Head of caudate nucleus (tissue), 42 donors: ENCODE results near the gene RPLP2.
A peak's percentile ranks its signal among the peaks of the same experiment; 100 is the strongest.

Source experiments
- DNase-seq, 42 donors: peaks; one replicate each; pipeline versions ENCODE4 v3.0.0 to v3.0.0-alpha.2; 2020 to 2021; ENCODE audit warnings: mixed read lengths in 7 of 42
- intact Hi-C: fragments of 100-400 bp; cut with DNase I; formaldehyde crosslinking; loops from one replicate; pipeline ENCODE4 v1.15.0; 2022

RPLP2 gene

DNA sequence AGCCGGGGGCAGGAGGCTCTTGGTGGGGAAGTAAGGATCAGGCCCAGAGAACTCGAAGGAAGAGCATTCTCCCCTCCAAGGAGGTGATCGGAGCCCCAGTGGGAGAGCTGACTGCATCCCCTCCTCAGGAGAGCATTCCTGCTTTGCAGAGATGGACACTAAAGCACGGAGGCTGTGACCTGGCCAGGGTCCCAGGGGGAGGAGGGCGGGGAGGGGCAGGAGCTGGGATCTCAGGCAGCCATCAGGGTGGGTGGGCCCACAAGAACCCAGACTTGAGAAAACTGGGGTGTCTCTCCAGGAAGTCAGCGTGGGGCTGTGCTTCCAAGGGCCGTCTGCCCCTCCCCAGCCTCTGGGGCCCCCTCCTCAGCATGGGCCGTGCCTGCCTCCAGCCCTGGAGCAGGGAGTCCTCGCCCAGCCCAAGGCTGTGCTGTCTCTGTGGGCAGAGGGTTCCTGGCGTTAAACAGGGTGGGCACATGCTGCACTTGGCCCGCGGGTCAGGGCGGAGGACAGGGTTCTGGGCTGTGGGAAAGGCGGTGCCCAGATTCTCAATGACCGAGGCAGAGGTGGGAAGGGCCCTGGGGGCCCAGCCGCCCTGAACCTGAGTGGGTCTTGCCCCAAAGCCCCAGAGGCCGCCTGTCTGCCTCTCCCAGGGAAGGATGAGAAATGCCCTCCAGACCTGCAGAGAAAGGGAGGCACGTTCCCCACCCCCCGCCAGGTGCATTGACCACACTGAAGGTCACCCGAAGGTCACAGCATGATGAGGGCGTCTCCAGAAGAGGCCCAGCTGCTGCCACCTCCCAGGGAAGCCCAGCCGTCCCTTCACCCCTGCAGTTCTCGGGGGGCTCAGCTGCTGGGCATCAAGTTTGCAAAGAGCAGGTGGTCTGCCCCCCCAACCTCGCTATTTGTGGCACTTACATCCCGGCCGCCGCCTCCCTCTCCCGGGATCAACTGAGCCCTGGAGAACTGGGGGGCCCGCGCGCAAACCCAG lies 20.5 kb upstream of the RPLP2 start:
- intact Hi-C loops, result no loop called here
- DNase-seq, result peak in 2 of 42 donors; percentile 14 to 36

DNA sequence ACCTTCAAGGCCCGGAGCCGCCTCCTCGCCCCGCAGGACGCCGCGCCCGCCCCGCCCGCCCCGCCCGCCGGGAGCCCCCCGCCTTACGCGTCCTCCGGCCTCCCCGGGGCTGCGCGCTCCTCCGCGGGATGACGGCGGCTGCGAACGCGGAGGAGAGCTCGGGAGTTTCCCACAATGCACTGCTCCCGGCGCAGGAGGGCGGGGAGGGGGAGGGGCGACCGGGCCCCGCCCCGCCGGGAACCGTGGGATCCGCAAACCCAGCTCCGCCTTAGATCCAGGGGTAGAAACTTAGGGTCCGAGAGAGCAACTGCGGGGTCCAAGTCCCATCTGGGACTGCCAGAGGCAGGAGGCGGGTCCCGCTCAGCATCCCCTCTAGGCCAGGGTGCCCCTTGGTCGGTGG lies 19.8 kb upstream of the RPLP2 start, which contains the start of gene CEND1:
CEND1 (minus strand) TSS at position 148 of the 400 bp plus-strand sequence. CDS start 1,514 bp downstream, outside the sequence.
- intact Hi-C loops, result no loop called here

DNA sequence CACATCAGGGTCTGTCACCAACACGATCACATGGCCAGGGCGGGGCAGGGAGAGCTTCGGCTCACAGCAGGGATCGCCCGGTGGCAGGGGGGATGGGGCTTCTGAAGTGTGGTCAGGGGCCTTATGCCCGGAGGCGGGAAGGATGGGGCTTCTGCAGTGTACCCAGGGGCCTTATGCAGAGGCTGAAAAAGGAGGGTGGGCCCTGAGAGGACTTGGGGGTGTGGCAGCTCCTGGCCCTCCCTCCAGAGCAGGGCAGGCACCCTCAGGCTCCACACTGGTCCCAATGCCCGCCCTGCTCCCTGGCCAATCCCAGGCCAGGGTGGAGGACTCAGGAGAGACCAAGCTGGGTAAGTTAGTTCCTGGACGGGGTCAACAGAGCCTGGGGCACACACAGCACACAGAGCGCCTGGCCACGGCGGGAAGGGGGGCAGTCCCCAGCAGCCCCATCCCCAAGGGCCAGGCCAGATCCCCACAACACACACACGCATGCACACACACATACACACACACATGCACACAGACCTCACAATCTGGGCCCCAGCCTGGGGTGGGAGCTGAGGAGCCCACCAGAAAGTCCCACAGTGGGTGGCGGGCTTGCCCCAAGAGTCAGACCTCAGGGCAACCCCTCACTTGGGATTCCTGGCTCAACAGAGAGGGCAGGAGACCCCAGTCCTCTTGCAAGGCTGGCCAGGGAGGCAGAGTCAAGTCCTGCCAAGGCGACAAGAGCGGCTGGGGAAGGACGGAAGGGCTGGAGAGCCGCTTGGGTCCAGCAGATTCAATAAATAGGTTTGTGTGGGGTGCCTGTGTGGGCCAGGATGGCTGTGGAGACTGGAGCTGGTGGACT lies 18.8 kb upstream of the RPLP2 start:
- intact Hi-C loops, result no loop called here
- DNase-seq, result no peak

More for the DNA sequence above, 19.8 kb upstream of the RPLP2 start, which contains the start of gene CEND1:
- peak in 41 of 42 donors; percentile 62 to 93 (median 84) for DNase-seq

DNA sequence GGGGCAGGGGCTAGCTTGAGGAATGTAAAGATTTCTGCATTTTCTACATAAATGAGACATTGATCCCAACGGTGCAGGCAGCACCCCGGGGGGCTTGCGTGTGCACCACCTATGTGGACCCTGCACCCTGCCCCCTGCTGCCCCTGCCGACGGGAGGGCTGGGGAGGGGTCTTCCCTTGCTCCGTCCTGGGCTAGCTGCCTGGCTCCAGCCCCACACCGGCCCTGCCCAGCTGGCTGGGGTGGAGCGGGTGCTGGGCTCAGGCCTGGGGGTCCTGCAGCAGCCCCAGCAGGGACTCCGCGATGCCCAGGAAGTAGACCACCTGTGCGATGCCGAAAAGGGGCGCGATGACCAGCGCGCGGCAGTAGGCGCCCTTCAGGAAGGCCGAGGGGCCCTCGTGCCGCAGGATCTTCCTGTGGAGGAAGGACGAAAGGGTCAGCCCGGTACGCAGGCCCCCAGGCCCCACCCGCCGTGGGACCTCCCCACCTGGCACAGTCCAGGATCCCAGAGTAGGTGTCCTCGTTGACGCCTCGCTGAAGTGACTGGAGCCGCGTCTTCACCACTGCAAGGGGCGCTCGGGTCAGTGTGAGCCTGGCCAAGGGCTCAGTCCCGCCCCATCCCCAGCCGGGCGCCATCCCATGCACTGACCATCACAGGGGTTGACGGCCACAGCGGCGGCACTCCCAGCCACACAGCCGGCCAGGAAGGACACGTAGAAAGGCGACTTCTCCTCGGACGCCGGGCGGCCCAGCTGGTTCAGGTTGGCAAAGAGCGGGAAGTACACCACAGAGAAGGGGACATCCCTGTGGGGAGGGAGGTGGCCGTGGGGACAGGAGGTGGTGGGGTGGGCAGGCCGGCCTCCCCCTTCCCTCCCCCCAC lies 17.9 kb upstream of the RPLP2 start:
- no peak for DNase-seq

DNA sequence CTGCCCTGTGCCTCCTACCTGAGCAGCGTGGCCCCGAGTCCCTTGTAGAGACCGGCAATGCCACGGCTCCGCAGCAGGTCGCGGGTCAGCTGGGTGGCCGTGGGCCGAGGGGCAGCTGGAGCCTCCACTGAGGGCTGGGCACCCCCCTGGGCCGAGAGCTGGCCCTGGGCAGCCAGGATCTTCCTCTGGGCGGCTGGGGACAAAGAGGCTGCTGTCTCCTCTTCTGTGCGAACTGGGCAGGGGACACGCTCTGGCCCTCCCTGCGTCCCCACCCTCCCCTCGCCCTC lies 17.3 kb upstream of the RPLP2 start:
- intact Hi-C loops, result no loop called here
- no peak for DNase-seq

More for the DNA sequence above, 17.9 kb upstream of the RPLP2 start:
- intact Hi-C loops, result no loop called here

DNA sequence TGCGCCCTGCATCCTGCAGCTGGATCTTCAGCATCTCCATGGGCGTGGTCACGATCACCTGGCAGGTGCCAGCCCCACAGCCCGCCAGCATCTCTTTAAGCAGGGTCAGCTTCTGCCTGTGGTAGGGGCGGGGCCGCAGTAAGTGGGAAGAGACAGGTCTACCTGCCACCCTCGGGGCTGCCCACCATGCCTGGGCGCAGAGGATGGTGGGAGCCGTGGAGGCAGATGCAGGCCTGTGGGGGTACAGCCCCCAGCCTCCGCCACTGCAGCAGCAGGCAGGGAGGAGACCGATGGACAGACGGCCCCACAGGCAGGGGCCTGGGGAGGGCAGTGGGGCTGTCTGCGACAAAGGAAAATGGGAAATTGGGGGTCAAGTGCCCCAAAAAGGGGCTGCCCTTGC lies 16.9 kb upstream of the RPLP2 start:
- no peak for DNase-seq
- intact Hi-C loops, result no loop called here

DNA sequence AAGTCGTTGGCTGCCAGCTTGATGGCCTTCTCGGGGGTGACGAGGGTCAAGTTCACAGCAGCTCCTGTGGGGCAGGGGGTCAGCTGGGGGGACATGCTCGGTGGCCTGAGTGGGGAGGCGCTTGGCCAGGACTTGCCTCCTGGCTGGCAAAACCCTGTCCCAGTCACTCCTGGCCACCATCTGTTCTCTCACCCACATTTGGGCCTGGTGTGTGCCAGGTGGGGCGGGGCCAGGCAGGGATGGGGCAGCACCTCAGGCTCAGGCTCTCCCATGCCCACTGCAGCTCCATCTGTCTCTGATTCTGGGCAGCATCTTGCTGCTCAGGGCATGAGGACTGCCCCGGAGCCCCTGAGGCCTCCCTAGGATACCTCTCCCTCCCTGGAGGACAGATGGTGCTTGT lies 16.2 kb upstream of the RPLP2 start:
- intact Hi-C loops, result no loop called here
- DNase-seq, result no peak

DNA sequence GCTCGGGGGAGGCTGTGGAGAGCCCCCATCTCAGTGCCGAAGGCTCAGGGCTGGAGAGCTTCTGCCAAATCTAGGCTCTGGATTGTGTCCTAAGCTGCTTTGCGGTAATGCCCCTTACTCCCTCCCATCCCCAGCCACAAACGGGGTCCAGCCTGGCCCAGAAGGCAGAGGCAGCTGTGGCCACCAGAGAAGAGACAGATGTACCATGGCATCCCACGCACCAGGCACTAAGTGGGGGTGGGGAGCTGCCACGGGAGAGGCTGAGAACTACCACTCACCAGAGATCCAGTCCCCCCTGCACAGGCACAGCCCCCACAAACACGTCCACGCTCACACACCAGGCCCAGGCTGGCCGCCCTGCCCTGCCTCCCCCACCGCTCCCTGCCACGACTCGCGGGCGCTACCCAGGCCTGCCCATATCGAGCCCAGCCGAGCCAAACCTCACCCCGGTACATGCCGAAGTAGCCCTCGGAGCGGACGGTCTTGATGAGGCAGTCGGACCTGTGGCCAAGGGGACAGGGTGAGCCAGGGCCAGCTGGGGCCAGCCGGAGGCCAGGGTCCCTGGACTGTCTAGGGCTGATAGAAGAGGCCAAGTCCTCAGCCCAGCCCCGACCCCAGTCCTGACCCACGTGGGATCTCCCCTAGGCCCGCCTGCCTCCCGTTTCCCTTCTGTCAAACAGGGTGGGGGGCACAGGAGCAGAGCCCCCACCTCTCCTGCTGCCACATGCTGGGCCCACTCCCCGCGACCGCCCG lies 15.6 kb upstream of the RPLP2 start:
- intact Hi-C loops, result no loop called here
- no peak for DNase-seq

DNA sequence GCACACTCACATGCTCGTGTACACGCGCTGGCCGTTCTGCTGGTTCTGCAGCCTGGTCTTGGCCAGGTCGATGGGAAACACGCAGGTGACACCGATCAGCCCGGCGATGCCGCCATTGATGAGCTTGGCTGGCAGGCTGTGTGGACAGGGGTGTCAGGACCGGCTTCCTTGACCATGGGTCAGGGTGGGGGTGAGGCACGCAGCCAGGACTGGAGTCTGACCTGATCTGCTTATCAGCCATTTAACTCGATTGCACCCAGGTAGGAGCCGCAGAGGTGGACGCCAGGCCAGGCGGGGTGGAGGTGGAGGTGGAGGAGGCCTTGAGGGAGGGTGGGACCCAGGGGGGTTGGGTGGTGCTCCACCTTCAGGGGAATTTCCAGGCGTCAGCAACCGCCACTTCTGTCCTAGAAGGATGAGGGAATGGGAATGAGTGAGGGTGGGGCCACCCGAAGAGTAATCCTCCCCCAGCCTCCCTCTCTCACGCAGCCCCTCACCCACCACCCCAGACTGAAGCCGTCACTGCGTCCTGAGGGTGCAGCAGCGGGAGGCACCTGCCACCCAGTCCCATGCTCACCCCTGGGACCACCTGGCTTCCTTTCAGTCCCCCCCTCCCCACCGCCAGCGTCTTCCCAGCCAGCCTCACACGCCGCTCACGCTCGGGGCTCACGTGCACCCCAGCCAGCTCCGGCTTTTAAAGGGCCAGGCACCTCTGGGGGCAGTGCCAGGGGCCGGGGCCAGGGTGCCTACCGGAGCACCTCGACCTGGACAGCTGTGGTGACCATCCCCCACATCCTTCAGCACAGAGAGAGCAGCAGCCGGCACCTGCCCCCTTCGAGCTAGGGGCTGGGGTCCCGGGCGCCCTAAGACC lies 14.8 kb upstream of the RPLP2 start:
- intact Hi-C loops, result loop anchor here (5.0 kb wide), 1 partner anchor 68 kb away; no protein-coding TSS in a partner anchor
- DNase-seq, result peak in 24 of 42 donors; percentile 41 to 80 (median 66)

DNA sequence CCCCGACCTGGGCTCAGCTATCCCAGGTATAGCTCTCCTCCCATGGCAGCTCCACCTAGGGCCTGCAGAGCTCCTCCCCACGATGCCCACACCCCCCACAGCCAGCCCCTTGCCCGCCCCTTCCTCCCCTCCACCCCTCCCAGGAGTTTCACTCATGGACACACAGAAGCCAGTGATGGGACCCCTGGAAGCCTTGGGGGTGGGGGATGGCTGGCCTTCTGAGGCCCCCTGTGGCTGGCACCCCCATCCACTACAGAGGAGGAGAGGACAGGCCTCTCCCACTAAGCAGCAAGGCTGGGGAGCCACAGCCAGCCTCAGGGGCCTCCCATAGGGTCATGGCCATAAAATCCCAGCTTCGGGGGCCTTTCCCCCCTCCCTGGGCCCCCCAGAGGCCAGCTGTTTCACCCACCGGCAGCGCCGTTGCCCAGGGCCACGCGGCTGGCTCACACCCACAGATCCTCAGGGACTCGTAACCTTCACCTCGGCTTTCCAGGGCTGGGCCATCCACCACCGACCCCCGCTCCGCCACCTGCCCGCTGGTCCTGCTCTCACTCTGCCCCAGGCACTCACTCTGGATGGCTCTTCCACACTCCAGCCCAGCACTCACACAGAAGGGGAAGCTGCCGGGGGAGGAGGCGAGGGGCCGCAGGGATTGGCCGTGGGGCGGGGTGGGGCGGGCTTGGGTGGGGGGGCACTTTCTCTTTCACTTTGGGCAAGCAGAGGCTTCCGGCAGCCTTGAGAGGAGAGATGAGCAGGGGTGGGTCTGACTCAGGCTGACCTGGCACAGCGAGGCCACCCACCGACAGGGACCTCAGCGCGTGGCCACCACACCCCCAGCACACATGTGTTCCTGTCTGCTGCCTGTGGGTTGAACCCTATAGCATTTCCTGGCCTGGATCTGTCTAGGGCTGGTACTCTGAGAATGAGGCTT lies 13.9 kb upstream of the RPLP2 start:
- intact Hi-C loops, result loop anchor here (5.0 kb wide), 1 partner anchor 69 kb away; no protein-coding TSS in a partner anchor
- peak in 26 of 42 donors; percentile 42 to 75 (median 58) for DNase-seq

DNA sequence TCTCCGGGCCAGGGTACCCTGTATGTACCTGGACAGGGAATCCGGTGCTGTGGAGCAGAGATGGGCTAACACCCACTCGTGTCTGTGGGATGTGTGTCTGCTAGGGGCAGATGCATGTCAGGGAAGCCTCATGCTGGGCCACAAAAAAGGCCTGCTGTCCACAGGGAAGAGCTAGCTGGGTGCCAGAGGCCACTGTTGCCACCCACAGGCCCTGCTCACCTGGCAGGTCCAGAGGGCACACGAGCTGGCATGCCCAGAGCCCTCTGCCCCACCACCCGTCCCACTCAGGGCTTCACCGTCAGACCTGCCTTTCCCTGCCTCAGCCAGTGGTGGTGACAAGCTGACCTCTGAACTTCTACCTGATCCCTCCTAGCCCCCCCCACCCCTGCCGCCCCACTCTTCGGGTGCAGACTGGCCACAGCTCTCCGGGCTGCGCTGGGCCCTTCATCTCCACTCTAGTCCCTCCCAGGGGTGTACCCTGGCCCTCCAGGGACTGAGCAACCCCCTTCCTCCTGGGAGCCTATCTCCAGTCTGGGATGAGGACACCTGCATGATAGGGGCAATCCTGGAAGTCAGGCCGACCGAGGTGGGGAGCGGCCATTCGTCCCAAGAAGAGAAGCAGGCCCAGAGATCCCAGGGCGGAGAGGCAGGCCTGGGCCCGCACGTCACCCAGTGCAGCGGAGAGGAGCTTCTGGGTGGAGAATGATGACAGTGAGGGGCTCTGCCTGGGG lies 13.0 kb upstream of the RPLP2 start:
- intact Hi-C loops, result loop anchor here (5.0 kb wide), 1 partner anchor 69 kb away; no protein-coding TSS in a partner anchor
- peak in 1 of 42 donors; percentile 38 for DNase-seq

DNA sequence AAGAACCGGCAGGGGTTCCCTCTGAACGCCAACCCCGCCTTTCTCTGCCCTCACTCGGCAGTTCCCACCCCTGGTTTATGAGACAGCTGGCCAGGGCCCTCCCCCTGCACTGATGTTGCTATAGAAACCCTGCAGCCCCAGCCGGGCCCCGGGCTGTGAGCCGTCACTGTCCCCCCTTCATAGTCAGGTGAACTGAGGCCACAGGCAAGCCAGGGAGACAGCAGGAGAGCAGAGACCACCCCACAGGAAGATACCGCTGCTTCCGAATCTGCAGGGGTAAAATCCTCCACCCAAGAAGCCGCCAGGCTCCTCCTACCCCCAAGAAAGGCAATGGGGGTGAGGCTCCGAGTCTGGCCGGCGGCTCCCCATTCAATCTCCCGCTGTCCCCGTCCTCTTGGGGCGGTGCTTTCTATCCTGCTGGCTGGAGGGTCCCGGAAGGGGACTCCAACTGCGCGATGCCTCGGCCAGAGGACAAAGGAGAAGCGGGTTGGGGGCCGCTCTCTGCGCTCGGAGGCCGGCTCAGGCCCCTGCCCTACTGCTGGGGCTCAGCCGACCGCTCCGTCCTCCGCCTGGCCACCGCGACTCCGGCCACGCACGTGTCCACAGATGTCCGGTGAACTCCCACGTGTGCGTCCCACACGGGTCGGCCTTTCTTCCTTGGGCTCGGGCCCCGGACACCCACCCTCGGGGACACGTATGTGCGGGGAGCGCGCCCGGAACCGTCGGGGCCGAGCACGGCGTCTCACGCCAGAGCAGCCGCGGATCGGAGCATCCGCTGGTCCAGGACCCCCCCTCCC lies 12.3 kb upstream of the RPLP2 start:
- intact Hi-C loops, result loop anchor here (5.0 kb wide), 1 partner anchor 70 kb away; no protein-coding TSS in a partner anchor
- peak; percentile 58 to 87 (median 78) for DNase-seq

DNA sequence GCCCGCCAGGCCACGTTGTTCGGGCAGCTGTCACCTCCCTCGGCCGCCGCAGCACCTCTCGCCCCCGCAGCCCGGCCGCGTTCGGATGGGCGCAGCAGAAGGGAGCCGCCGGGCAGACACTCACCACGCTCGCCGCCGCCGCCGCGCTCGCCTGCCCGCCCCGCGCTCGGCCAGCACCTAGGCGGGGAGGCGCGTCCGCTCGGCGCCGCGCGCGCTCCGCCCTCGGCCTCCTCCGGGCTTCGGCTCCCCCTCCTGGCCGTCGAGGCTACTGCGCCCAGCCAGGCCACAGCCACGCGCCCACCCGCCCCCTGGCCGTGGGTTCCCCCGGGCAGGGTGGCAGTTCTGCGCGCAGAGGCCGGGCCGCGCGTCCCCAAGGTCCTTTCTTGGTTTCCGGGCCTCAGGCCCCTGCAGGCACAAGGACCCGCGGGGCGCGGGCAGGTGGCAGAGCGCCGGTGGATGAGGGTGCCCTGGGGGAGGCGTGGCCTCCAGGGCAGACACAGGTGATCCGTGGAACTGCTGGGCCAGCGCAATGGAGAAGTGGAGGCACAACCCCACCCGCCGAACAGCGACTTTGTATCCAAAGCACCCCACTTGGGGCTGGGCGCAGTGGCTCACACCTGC lies 11.6 kb upstream of the RPLP2 start, which contains the start of gene SLC25A22:
SLC25A22 (minus strand) TSS at position 189 of the 621 bp plus-strand sequence. CDS start 3,275 bp downstream, outside the sequence.
- peak in 40 of 42 donors; percentile 62 to 91 (median 82) for DNase-seq
- intact Hi-C loops, result loop anchor here (5.0 kb wide), 1 partner anchor 71 kb away; no protein-coding TSS in a partner anchor
